ENCODE data around the gene AGBL1.
"Not testable (repeated sequence)": the region's sequence is repeated elsewhere in the genome, so short reads cannot be mapped to it uniquely, and the experiment has no call there.

Gene AGBL1

DNA sequence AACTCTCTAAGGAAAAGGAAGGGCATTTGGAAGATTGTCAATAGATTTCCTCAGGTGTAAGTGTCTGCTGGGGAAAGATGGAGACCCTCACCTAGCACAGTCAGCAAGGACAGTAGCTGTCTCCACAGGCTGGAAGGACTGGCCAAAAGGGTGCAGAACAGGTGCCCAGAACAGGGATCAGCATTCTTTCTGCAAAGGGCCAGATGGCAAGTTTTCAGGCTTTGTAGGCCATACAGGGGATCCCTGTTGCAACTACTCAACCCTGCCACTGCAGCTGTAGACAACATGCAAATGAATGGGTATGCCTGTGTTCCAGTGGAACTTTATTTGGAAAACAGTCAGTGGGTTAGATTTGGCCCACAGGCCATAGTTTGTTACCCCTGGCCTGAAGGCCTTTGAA is 8.1 kb downstream of the AGBL1 start:
- no peak for DNase-seq

DNA sequence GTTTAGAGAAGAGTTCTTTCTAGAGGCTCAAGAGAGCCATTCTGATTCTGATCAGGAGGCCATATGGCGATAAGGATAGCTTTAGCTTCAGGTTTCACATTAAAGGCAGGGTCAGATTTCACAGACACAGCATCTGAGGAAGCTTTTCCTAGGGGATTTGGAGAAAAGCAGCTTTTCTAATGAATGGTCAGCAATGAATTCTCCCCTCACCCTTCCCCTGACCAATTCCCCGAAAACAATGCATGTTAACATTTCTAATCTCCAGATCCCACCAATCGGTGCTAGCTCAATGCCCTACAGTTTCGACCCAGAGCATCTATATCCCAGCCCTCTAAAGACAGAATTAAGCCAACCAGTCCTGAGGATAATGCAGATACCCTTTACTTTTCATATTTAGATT is 9.8 kb downstream of the AGBL1 start:
- DNase-seq: no peak

DNA sequence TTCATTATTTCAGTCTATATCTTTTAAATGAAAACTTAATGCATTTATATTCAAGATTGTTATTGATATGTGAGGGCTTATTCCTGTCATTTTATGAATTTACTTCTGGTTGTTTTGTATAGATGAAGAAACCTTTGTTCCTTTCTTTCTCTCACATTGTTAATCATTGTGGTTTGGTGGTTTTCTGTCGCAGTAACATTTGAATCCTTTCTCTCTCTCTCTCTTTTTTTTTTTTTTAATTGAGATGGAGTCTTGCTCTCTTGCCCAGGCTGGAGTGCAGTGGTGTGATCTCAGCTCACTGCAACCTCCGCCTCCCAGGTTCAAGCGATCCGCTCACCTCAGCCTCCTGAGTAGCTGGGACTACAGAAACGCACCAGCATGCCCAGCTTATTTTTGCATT is 22.1 kb downstream of the AGBL1 start:
- DNase-seq: no peak

DNA sequence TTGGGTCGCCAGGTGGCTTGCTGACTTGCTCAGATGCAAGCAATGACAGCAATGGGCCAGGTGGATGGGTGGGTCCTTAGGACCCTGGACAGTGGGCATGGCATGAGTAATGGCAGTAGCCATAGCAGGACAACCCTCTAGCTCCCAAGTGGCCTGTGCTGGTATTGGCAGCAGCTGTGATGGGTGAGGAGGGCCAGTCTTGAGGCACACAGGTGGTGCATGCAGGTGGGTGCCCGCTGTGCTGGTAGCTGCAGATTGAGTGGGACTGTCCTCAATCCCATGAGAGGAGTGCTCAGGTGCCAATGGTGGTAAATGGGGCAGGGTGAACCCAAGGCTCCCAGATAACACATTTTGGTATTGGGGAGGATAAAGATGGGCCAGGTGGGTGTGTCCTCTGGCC is 24.2 kb downstream of the AGBL1 start:
- no peak for DNase-seq

DNA sequence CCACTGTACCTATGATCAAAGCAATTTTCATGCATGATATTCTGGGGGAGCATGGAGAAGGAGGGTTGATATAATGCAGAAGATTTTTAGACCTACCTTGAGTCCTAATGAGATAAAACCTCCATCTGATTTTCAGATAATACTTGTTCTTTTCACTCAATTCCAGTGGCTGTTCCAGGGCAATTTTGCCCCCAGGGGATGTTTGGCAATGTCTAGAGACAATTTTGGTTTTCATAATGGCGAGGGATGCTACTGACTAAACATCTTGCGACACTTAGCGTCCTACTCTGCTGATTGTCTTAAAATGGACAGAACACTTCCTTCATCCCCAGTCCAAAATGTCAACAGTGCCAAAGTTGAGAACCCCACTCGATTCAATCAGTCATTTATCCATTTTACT is 26.6 kb downstream of the AGBL1 start:
- DNase-seq: no peak

DNA sequence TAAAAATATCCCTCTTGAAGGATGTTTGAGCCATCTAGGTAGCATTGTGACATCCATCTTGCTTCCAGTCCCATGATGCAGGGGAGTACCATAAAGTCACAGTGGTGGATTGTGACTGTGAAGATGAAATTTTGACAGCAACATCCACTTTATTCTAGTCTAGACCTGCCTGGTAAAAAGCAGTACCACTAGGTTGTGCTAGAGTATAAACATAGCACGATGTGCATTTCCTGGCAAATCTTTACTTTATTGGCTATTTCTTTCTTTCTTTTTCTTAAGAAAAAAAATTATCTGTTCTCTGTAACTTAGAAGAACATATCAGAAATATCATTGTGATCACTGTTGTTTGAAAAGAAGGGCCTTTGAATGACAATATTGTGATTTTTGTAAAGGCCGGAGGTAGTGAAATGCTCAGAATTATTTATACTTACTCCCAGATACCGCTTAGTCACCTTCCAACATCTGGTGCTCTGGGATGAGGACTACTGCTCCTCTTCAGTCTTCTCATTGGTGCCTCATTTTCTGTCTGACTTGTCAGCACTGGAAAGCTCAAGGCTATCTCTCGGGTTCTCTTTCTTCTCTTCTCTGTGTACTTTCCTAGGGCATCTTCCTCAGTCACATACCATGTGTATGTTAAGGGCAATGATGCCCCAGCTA is 35.6 kb downstream of the AGBL1 start:
- DNase-seq: no peak

DNA sequence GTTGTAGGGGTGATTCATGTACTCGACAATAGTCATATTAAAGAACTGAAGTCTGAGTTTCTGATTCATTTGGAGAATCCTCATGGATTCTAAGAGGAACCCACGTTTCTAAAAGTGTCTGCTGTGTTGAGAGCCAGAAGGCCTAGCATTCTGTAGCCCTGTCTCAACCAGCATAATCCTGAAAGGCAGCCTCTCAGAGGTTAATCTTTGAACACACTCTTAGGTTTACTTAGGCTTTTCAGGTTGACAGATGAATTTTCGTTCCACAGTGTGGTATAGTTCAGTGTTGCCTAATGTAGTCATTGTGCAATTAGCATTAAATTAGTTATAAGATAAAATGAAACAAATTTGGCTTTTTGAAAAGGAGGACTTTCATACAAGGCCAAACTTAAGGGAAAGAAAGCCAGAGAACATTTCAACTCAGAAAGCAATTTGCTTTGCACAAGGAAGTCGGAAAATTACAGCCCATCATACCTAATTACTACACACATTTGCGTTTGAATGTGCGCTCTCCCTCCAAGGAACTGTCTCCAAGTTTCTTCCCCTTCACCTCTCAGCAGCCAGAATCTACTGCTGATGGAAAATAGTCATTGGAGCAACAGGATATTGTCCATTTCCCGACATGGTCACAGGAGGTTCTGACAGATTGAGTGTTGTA is 42.0 kb downstream of the AGBL1 start:
- no peak for DNase-seq

DNA sequence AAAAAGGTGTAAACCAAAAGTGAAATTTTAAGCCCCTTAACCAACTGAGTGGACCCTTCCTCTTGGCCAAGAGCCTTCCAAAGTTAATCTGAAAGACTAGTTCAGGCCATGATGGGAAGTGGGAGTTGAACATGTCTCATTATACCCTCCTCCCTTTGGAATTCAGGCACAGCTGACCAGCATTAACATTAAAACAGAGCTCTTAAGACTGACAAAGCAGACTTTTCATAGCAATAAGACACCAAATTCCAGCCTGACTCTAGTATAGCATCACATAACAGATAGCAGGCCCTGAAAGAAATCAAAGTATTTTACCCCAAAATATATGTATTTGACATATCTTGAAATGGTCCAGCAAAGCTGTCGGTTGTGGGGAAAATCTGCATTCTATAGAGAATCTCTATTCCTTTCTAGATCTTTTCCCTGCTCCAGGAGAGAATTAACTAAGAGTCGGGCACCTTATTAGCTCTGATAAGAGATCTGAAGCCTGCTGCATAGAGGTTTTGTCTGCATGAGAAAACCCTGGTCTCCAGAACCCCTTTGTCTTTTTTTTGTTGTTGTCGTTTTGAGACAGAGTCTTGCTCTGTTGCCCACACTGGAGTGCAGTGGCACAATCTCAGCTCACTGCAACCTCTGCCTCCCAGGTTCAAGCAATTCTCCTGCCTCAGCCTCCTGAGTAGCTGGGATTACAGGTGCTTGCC is 43.2 kb downstream of the AGBL1 start:
- DNase-seq: not testable (repeated sequence)

DNA sequence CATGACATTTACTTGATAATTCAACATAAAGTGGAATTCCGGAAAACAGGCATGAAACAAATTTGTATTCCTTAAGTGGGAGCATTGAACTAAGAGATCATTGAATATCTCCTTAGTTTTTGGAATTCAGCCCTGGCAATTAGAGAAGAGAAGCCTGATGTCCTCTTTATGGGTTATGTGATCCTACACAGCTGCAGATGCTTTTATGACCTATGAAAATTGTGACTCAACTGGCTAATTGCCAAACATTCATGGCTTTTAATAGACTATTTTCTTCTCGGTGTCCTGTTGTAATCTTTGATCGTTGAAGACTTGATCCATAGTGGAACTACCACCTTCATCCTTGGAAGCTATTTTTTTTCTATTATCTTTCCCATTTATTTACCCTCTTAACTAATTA is 46.1 kb downstream of the AGBL1 start:
- no peak for DNase-seq

DNA sequence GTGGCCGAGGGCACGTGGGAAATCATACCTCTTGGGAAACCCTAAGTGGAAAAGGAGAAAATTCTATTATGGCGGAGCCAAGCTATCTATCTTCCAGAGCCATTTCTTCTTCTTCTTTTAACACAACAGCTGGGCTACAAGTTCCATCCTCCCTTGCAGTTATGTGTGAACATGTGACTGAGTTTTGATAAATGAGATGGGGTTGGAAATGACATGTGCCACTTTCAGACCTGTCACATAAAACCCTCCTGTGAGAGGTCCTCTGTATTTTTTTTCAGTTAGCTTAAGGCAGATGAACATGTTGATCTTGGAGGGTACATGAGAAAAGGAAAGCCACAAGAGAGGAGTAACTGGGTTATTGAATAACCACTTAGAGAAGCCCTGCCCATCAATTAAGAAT is 47.9 kb downstream of the AGBL1 start:
- no peak for DNase-seq

DNA sequence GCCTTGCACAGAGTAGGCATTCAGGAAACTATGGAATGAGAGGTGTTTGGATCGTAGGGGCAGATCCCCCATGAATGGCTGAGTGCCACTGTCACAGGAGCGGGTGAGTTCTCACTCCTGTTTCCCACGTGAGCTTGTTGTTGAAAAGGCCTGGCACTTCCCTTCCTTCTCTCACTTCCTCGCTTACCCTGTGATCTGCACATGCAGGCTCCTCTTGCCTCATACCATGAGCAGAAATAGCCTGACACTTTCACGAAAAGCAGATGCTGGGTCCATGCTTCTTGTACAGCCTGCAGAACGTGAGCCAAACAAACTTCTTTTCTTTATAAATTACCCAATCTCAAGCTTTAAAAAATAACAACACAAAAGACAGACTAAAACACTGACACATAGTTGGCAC is 55.4 kb downstream of the AGBL1 start:
- no peak for DNase-seq

DNA sequence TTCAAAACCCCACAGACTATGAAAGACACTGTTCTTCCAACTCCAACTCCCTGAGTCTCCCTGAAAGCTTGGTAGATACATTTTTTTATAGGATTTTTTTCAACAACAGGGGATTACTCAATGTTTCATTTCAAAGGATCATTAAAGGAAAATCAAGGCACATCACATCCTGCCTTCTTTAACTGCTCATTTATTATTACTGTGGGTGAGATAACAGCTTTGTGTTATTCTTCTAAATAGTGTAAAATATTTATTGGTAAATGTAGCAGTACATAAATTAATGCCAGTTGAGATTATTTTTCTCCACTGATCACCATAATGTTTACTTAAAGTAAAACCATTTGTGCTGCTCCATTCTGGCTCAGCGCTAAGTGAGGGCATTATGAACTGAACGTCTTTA is 57.2 kb downstream of the AGBL1 start:
- DNase-seq: no peak

DNA sequence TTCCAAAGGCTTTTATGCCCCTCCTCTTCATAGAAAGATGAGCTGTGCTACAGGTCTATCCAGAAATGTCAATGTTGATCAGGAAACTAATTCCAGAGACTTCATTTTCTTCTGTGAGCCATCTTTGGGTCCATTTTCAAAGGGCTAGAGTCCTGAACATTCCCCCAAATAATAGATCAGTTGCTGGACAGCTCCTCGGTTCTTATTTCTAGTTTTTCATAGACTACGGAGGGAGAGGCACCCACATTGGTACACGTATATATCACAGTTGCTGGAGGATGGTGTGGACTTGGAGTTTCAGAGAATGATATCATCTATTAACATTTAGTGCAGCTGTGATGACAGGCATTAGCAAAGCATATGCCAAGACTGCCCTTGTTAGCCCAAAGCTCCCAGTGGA is 59.1 kb downstream of the AGBL1 start:
- DNase-seq: no peak

DNA sequence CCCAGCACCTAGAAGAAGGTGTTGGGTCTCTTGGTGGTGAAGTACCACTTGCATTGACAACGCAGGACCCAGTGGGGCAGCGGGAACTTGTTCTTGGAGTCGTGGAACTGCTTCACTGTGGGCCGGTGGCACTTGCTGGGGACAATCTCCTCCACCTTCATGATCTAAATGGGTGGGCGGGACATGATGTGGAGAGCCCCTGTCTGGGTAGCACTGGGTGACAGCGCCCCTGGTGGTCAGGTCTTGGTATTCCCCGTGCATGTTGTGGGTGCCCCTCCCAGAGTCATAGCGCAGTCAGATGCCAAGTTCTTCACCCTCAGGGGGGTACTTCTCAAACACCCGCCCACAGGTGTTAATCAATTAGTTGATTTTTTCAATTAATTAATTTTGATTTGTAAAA is 60.2 kb downstream of the AGBL1 start:
- no peak for DNase-seq

DNA sequence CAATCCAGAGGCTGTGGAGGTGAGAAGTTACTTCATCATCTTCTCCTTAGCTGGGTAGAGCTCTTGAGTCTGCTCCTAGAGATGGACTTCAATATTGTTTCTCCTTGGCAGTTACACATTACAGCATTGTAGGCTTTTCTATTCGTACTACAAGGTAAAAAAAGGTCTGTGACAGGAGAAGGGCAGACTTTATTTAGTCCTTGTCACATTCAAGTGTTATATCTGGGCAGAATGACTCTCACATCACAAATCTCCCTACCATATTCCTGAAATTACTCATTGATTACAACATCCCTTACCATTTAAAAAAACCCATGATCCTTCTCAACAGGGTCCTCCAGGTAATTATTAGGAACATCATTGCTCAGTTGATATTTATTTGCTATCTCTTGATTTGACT is 75.0 kb downstream of the AGBL1 start:
- DNase-seq: no peak

DNA sequence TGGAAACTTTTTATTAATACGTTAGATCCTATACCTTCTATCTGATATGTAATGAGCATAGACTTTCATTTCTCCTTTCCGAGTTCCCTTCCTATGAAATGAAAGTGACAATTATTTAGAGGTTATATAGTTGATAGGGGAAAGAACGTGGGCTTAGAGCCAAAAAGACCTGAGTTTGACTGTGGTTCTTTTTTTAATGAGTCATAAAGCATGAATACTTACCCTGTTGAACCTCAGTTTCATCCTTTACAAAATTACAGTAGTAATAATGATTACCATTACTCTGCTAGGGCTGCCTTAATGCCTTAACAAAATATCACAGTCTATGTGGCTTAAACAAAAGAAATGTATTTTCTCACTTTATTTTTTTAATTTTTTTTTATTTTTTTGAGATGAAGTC is 75.9 kb downstream of the AGBL1 start:
- no peak for DNase-seq

DNA sequence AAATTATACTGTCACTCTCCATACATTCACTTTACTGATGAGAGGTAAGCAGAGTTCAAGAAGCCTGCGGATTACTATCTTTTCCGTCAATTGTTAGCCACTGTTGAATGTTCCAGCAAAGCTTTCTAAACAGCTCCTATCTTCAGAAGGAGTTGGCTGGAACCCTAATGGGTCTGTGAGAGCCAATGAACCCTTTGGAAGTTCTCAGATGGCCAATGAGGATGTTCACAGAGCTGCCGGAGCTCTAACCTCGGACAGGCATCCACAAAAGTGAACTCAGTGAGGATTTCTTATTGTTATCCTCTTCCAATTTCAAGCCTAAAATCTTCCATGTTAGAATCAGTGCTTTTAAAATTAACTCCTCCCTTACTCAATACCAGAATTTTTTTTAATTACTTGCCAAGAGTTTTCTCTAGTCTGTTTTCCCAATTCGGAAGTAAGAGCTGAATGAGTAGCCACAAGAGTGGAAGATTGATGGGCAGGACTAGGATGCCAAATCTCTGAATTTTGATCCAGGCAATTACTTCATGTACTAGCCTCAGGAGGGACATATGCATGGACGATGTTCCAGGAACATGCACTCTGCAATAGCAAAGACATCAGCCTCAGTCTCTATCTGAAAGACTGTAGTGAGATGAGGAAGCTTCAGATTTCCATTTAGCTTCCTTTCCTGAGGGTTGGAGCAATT is 78.1 kb downstream of the AGBL1 start:
- no peak for DNase-seq

DNA sequence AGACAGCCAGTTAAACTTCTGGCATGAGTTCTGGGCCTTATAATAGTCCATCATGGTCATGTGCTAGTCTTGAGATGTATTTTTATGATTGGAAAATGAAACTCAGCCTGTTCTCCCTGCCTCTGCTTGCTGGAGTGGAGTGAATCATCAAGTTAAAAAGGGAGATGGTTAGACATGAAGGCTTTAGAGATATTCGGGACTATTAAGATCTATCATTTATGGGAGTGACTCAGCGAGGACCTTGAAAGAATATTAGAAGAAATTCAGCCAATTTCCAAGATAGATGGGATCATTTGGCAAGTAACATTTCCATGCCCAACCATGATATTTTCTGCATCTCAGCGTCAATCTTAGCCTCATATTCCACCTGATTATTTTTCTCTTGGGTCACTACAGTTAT is 79.8 kb downstream of the AGBL1 start:
- no peak for DNase-seq

DNA sequence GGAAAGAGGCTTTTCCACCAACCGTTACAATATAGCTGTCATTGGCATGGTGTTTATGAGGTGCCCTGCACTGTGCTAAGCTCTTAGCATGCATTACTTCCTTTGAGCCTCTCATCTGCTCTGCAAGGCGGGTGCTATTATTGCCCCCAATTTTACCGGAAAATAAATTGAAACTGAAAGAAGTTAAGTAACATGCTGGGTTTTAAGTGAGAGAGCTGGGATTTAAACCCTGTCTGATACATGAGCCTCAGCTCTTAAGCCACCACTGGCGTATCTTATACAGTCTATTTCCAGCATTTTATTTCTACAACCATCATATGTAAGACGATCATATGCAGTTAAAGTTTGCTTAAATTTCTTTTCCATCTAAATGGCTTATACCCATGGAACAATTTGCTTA is 81.6 kb downstream of the AGBL1 start:
- no peak for DNase-seq

DNA sequence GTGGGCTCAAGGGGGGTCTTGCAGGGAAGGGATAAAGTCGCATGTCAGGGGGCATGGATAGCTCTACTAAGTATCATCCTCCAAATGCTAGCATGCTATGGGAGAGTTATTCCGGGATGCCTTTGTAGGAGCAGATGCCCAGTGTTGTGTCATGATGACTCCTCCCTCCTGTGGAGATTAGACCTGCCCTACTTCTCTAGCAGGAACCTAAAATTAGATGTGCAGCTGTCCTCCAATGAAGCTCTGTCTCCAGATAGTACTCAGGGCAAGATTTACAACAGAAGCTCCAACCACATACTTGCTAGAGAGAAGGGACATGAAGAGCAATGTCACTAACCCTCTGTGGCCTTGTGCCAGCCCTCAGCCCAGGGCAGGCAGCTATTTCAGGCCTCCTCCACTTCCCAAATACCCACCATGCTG is 82.5 kb downstream of the AGBL1 start:
- no peak for DNase-seq

DNA sequence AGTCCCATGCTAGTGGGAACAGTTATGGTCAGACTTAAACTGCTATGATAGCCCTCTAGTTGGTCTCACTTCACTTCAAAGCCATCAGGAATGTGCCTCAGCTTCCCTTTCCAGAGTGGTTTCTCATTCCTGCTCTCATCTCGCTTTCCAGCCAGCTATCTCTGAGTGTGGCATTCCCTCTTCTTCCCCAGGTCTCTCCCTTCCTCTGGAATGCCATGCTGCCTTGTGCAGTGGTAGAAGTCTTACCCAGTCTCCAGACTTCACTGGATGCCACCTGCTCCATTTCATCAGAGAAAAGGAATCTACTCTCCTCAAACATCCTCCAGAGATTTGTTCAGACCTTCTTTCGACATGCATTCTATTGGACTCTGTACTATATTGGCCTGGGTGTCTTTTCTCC is 83.0 kb downstream of the AGBL1 start:
- no peak for DNase-seq

DNA sequence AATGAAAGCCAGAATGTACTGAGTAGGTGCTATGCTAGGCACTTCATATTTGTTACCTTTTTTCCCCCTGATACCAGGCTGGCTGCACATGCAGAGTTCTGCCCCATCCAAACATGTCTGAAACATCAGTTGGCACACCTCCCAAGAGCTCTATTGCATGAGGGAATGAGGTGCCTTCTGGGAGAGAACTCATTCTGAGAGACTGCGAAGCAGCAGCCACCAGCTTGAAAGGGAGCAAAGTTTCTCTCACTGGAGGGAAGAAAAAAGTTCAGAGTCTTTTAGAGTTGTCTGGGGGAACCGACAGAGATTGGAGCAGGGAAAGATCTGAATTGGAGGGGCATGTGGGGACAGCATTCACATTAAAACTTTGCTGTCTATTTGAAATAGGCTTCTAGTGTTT is 84.1 kb downstream of the AGBL1 start:
- no peak for DNase-seq

DNA sequence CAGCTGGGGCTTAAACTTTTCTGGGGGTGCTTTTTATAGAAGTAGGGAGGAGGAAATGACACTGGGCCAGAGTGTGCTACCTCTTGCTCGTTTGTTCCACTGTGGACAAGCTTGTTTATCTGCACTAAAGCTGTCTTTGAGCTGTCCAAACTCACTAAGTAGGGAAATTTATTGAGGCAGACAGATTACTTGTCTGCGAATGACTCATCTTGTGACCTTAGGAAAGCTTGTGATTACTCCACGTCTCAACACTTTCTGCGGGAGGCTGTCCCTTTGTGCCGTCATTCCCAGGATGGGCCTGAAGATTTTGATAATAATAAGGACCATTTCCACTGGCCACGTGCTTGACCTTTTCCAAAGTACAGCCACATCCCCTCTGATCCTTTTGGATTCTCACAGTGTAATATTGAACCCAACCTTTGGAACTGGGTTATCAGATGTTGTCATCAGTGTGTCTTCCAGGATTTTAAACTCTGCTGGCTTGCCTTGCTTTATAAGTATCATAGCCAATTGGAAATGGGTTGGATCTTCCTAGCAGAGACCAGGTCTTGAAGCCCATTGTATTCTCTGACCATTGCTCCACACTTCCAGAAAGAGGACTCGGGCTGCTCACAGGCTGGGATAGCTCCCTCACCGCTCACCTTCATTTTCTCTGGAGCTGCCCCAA is 84.7 kb downstream of the AGBL1 start:
- no peak for DNase-seq

Data from NCI-H187 treated with DMSO at 0.1 percent for 48 hours (cell line).